DND-41 (cell line): ENCODE measurements around the gene TSPO.

ENCODE experiments used
- EZH2 ChIP-seq: IDR thresholded peaks from 3 replicates; pipeline ENCODE4 v1.6.1; 2012; ENCODE audit warnings: borderline replicate concordance, low read depth, mild to moderate bottlenecking, moderate library complexity, low read length, inconsistent platforms; ENCODE audit not compliant: severe bottlenecking
- TF ChIP-seq, protein P1 (sequence below): IDR thresholded peaks from 2 replicates; pipeline ENCODE4 v1.5.1; 2012; ENCODE audit warnings: borderline replicate concordance, low read length, moderate library complexity, mild to moderate bottlenecking; ENCODE audit not compliant: poor library complexity, severe bottlenecking; ENCODE audit errors: extremely low read depth

DNA sequence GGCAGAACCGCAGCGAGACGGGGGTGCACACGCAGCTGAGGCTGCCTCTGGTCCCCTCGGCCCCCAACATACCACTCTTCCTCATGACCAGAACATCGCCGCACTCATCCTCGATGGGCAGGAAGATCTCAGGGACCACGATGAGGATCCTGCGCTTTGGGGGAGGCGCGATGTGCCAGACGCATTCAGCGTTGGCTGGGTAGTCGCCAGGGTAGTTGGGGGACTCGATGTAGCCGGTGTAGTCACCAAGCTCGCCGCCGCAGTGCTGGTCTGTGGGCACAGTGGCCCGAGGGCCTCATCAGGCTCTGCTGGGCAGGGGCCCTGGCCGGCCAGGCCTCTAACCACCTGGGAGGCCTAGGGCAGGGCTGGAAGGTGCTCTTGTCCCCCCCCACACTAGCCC lies 58.6 kb downstream of the TSPO start:
- TF ChIP-seq, protein P1, sequence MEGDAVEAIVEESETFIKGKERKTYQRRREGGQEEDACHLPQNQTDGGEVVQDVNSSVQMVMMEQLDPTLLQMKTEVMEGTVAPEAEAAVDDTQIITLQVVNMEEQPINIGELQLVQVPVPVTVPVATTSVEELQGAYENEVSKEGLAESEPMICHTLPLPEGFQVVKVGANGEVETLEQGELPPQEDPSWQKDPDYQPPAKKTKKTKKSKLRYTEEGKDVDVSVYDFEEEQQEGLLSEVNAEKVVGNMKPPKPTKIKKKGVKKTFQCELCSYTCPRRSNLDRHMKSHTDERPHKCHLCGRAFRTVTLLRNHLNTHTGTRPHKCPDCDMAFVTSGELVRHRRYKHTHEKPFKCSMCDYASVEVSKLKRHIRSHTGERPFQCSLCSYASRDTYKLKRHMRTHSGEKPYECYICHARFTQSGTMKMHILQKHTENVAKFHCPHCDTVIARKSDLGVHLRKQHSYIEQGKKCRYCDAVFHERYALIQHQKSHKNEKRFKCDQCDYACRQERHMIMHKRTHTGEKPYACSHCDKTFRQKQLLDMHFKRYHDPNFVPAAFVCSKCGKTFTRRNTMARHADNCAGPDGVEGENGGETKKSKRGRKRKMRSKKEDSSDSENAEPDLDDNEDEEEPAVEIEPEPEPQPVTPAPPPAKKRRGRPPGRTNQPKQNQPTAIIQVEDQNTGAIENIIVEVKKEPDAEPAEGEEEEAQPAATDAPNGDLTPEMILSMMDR, result no peak
- TF ChIP-seq EZH2, result no peak
